Spleen (tissue), 11 donors: ENCODE data around the gene RIC8B. TPM values are rescaled to one million over a fixed set of nuclear protein-coding genes. Genes with fewer than 3 reads are reported as not detected.

Experiments used
- DNase-seq: peaks from one replicate; pipeline ENCODE4 v3.0.0-alpha.2; 2020
- H3K27ac ChIP-seq, 8 donors: fragments of 200-600 bp; sonication (generic) in 7 of 8; 1 replicate in 4 of 8; 2 replicates in 4 of 8; pipeline versions ENCODE4 v1.5.0 to v1.8.0; 2016 to 2021; ENCODE audit warnings: inconsistent platforms in 4 of 8, mild to moderate bottlenecking in 4 of 8, moderate library complexity in 1 of 8
- H3K27me3 ChIP-seq, 7 donors: fragments of 200-600 bp; sonication (generic) in 6 of 7; replicated peaks in 1 of 7; 1 replicate in 4 of 7; 2 replicates in 3 of 7; pipeline versions ENCODE4 v1.5.0 to v1.8.0; 2016 to 2021; ENCODE audit warnings: inconsistent platforms in 3 of 7, mild to moderate bottlenecking in 1 of 7
- H3K36me3 ChIP-seq, 6 donors: fragments of 200-600 bp; sonication (generic) in 5 of 6; 1 replicate in 4 of 6; 2 replicates in 2 of 6; pipeline versions ENCODE4 v1.5.0 to v1.8.0; 2016 to 2021; ENCODE audit warnings: inconsistent platforms in 2 of 6
- H3K4me1 ChIP-seq, 6 donors: fragments of 200-600 bp; sonication (generic) in 5 of 6; 1 replicate in 3 of 6; 2 replicates in 3 of 6; pipeline versions ENCODE4 v1.5.0 to v1.8.0; 2016 to 2021; ENCODE audit warnings: inconsistent platforms in 3 of 6
- H3K4me3 ChIP-seq, 8 donors: fragments of 200-600 bp; sonication (generic) in 7 of 8; 1 replicate in 4 of 8; 2 replicates in 4 of 8; pipeline versions ENCODE4 v1.5.0 to v1.8.0; 2016 to 2021; ENCODE audit warnings: inconsistent platforms in 4 of 8, mild to moderate bottlenecking in 4 of 8, moderate library complexity in 2 of 8
- H3K9me3 ChIP-seq, 8 donors: fragments of 200-600 bp; sonication (generic) in 7 of 8; 1 replicate in 4 of 8; 2 replicates in 4 of 8; pipeline versions ENCODE4 v1.5.0 to v1.8.0; 2016 to 2021; ENCODE audit warnings: inconsistent platforms in 4 of 8
- POLR2A ChIP-seq, 3 donors: fragments of 450-650 bp; IDR thresholded peaks; one replicate each; pipeline ENCODE4 v1.5.1; 2017; ENCODE audit warnings: antibody characterized with exemption in 3 of 3, mild to moderate bottlenecking in 1 of 3
- POLR2AphosphoS5 ChIP-seq, 3 donors: sonication (generic); formaldehyde crosslinking; IDR thresholded peaks; one replicate each; pipeline ENCODE4 v1.5.1; 2017; ENCODE audit warnings: antibody characterized with exemption in 3 of 3
- WGBS, 5 donors: extraction: QIAGEN DNeasy Blood & Tissue Kit in 3 of 5; methylation state at CpG; one replicate each; pipeline versions ENCODE4 v1.1.5 to v1.1.7; 2013 to 2018; 5-methylcytosine and 5-hydroxymethylcytosine counted together
- intact Hi-C: fragments of 100-400 bp; cut with DNase I; formaldehyde crosslinking; loops from one replicate; pipeline ENCODE4 v1.15.0; 2023; ENCODE audit warnings: low total_unique reads
- polyA plus RNA-seq, 3 donors: library from polyadenylated mRNA; stranded (reverse); fragments of 200-250 nt; gene quantifications; one replicate each; pipeline ENCODE4 v1.2.1, GENCODE V29; 2013
- total RNA-seq, 7 donors: library from RNA; depleted of rRNA in 3 of 7; stranded (reverse); fragments of >200 nt in 3 of 7; fragmentation: NEBNext Ultra II Directional in 4 of 7; extraction: Animal tissue kit (Norgen Biotek cat#: 25700) in 4 of 7; gene quantifications; one replicate each; pipeline versions ENCODE4 v1.1.0 to v1.2.1, GENCODE V29; 2016 to 2021
- TF ChIP-seq, protein P1 (sequence below), 11 experiments: fragments of 200-600 bp in 7 of 11; fragments of 450-650 bp in 4 of 11; sonication (generic) in 4 of 11; IDR thresholded peaks in 8 of 11; conservative IDR thresholded peaks in 3 of 11; 1 replicate in 7 of 11; 2 replicates in 4 of 11; pipeline versions ENCODE4 v1.4.0 to v1.8.0; 2016 to 2021; ENCODE audit warnings: antibody characterized with exemption in 11 of 11, inconsistent platforms in 4 of 11, mild to moderate bottlenecking in 1 of 11
- donor health status: healthy with polysubstance abuse.
- donor health status: DM: no; HTN: no; CAD: no; lungs with moderate emphysema.
- donor health status: DM: no; HTN: no; CAD: no.
- donor health status: Bipolar disorder and iron deficiency.
- donor health status: healthy.
- donor health status: DM: no; HTN: no; CAD: no.
- donor health status: DM: yes; HTN: yes; CAD: no.

Gene RIC8B
- total and polyA plus RNA-seq, 10 donors = 1.9 to 21.3 (median 14.1) TPM

DNA sequence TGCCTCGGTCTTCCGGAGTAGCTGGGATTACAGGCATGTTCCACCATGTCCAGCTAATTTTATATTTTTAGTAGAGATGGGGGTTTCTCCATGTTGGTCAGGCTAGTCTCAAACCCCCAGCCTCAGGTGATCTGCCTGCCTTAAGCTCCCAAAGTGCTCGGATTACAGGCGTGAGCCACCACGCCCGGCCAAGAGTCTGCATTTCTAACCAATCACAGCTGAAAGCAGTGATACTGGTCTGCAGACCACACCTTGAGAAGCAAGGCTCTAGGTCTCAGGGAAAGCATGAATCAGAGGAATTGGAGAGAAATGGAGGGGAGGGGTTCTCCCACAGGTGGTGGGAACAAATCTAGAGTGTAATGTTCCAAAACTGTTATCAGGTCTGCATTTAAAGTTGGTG is 126.1 kb downstream of the RIC8B start:
- whole genome bisulfite sequencing, 5 donors = 76 to 90% (median 81%) methylated on average over 6 of the region's 6 CpGs
- H3K4me3 ChIP-seq = no peak overlapping the region
- no peaks in the 10 kb centered on the region for H3K36me3 ChIP-seq
- H3K4me1 ChIP-seq = peaks cover 0 to 13% (median 10%) of the 10 kb centered on the region in 6 donors
- DNase-seq = no peak
- no peaks in the 10 kb centered on the region for H3K9me3 ChIP-seq
- intact Hi-C loops = no loop called here
- TF ChIP-seq POLR2A (IDR thresholded peaks at IDR 0.05) (no peak), POLR2AphosphoS5 (IDR thresholded peaks at IDR 0.05) (no peak)
- TF ChIP-seq, protein P1, sequence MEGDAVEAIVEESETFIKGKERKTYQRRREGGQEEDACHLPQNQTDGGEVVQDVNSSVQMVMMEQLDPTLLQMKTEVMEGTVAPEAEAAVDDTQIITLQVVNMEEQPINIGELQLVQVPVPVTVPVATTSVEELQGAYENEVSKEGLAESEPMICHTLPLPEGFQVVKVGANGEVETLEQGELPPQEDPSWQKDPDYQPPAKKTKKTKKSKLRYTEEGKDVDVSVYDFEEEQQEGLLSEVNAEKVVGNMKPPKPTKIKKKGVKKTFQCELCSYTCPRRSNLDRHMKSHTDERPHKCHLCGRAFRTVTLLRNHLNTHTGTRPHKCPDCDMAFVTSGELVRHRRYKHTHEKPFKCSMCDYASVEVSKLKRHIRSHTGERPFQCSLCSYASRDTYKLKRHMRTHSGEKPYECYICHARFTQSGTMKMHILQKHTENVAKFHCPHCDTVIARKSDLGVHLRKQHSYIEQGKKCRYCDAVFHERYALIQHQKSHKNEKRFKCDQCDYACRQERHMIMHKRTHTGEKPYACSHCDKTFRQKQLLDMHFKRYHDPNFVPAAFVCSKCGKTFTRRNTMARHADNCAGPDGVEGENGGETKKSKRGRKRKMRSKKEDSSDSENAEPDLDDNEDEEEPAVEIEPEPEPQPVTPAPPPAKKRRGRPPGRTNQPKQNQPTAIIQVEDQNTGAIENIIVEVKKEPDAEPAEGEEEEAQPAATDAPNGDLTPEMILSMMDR (IDR thresholded peaks at IDR 0.05 in 8 of 11, conservative IDR thresholded peaks at IDR 0.05 in 3 of 11) = no peak
- H3K27me3 ChIP-seq = peaks cover 0 to 89% (median 35%) of the 10 kb centered on the region in 7 donors
- no peak overlapping the region for H3K27ac ChIP-seq

DNA sequence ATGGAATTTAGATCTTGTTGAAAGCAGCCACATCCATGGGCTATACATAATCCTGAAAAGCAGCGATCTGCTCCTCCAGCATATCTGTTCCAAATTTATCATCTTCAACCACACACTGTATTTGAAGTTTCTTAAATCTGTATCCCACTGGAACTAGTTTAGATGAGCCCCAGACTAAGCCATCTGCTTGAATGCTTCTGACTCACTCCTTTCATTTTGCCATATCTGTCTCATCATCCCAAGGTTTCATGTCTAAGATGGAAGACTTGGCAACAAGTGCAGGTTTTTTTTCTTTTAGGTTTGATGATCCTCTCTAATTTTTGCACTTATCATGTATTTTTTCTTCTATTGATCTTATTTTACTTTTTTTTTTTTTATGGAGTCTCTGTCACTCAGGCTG is 126.8 kb downstream of the RIC8B start:
- WGBS, 5 donors = 89 to 95% (median 92%) methylated on average over 1 of the region's 1 CpG
- no peaks in the 10 kb centered on the region for H3K9me3 ChIP-seq
- H3K4me3 ChIP-seq = no peak overlapping the region
- no peaks in the 10 kb centered on the region for H3K36me3 ChIP-seq
- TF ChIP-seq POLR2AphosphoS5 (IDR thresholded peaks at IDR 0.05) (no peak), POLR2A (IDR thresholded peaks at IDR 0.05) (no peak)
- TF ChIP-seq, protein P1 (IDR thresholded peaks at IDR 0.05 in 8 of 11, conservative IDR thresholded peaks at IDR 0.05 in 3 of 11) = no peak
- H3K27me3 ChIP-seq = peaks cover 0 to 96% (median 39%) of the 10 kb centered on the region in 7 donors
- intact Hi-C loops = no loop called here
- H3K4me1 ChIP-seq = peaks cover 0 to 13% (median 10%) of the 10 kb centered on the region in 6 donors
- H3K27ac ChIP-seq = no peak overlapping the region
- DNase-seq = no peak

DNA sequence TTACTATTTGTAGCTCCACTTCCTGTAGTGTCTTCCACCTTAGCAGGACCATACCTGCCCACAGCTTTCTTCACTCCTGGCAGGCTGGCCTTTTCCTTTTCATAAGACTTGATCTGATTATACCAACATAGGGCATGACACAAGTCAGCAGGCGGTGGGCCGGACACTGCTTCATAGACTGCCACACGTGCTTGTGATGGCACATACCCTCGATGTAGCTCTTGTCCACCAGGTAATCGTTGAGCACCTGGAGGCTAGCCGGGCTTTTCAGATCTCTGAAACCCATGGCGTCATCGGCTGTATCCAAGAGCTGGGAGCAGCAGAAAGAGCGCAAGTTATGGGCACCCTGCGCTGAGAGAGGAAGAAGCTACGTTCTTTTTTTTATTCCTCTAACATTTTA is 127.6 kb downstream of the RIC8B start:
- Histone ChIP-seq H3K27ac (no peak overlapping the region), H3K4me3 (no peak overlapping the region), H3K27me3 (peaks cover 0 to 100% (median 37%) of the 10 kb centered on the region in 7 donors), H3K36me3 (no peaks in the 10 kb centered on the region), H3K9me3 (peaks cover 0 to 2% (median 0%) of the 10 kb centered on the region in 8 donors), H3K4me1 (peaks cover 0 to 13% (median 10%) of the 10 kb centered on the region in 6 donors)
- TF ChIP-seq POLR2A (IDR thresholded peaks at IDR 0.05) (no peak), POLR2AphosphoS5 (IDR thresholded peaks at IDR 0.05) (no peak)
- TF ChIP-seq, protein P1 (IDR thresholded peaks at IDR 0.05 in 8 of 11, conservative IDR thresholded peaks at IDR 0.05 in 3 of 11) = no peak
- 84 to 90% (median 88%) methylated on average over 11 of the region's 11 CpGs for WGBS, 5 donors
- intact Hi-C loops = no loop called here
- no peak for DNase-seq

DNA sequence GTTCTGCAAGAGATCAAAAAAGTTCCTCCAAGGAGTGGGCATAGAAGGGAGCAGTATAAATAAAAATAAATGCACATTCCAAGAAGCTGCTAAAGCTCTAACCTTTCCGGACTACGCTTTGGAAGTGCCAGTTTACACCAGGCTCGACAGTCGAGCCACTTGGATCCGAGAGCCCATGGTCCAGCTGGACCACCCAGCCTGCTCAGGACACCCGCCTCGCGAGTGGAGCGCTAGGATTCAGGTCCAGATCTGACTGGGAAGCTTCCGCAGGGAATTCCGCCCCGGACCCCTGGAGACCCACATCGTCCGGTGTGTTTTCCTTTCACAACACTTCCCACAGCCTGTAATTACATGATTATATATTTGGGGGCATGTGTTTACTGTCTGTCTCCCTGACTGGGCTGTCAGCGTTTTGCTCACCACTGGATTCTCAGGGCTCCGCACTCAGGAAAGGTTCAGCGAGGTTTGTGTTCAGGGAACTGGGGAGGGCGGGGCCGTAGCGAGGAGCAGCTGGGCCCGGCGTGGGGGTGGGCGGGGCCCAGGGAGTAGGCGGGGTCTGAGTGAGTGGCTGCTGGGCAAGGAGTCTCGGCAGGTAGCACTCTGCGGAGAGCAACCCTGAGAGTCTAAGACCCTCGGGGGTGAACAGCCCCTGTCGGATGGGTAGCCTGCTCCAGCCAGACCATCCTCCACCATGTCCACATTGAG is 128.9 kb downstream of the RIC8B start:
- no peak overlapping the region for H3K27ac ChIP-seq
- H3K27me3 ChIP-seq = peaks cover 0 to 100% (median 29%) of the 10 kb centered on the region in 7 donors
- no peak for TF ChIP-seq POLR2AphosphoS5 (IDR thresholded peaks at IDR 0.05)
- TF ChIP-seq POLR2A (IDR thresholded peaks at IDR 0.05) = no peak
- TF ChIP-seq, protein P1 (IDR thresholded peaks at IDR 0.05 in 8 of 11, conservative IDR thresholded peaks at IDR 0.05 in 3 of 11) = no peak
- peaks cover 0 to 13% (median 10%) of the 10 kb centered on the region in 6 donors for H3K4me1 ChIP-seq
- H3K9me3 ChIP-seq = peaks cover 0 to 2% (median 0%) of the 10 kb centered on the region in 8 donors
- DNase-seq = peak; percentile 84
- no peaks in the 10 kb centered on the region for H3K36me3 ChIP-seq
- peak overlapping the region in 6 of 8 donors; percentile 1 to 51 (median 16) for H3K4me3 ChIP-seq
- intact Hi-C loops = no loop called here
- WGBS, 5 donors = 4 to 13% (median 10%) methylated on average over 25 to 28 of the region's 28 CpGs
